ENCODE data around the gene NCAPD3.

DNA sequence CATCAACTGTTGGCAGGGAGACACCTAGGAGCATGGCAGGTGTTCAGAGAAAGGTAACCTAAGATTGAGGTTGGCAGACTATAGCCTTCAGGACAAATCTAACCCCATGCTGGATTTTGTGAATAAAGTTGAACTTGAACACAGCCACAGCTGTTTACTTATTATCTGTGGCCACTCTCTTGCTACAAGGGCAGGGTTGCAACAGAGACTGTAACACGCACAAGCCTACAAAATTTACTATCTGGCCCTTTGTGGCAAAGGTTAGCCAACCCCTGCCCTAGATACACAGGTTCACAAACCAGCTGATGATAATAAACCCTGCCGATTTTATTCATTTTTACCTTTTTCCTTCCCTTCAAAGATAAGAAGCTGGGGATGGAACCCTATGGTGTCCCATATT, 26.9 kb upstream of the NCAPD3 start:
- TF ChIP-seq, protein P1, sequence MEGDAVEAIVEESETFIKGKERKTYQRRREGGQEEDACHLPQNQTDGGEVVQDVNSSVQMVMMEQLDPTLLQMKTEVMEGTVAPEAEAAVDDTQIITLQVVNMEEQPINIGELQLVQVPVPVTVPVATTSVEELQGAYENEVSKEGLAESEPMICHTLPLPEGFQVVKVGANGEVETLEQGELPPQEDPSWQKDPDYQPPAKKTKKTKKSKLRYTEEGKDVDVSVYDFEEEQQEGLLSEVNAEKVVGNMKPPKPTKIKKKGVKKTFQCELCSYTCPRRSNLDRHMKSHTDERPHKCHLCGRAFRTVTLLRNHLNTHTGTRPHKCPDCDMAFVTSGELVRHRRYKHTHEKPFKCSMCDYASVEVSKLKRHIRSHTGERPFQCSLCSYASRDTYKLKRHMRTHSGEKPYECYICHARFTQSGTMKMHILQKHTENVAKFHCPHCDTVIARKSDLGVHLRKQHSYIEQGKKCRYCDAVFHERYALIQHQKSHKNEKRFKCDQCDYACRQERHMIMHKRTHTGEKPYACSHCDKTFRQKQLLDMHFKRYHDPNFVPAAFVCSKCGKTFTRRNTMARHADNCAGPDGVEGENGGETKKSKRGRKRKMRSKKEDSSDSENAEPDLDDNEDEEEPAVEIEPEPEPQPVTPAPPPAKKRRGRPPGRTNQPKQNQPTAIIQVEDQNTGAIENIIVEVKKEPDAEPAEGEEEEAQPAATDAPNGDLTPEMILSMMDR (conservative IDR thresholded peaks at IDR 0.05), result no peak
- no peak for TF ChIP-seq EZH2 (IDR thresholded peaks at IDR 0.05; ENCODE audit: low read depth)
